Measurements from ENCODE around the gene CERS1.

GRCh38 chr19:18898081-18898606, 2.2 kb upstream of the CERS1 start:
- TF ChIP-seq CTCF (IDR thresholded peaks at IDR 0.05; ENCODE audit: extremely low read depth in 1 of 2, insufficient read depth in 1 of 2, low read depth in 1 of 2, low read length in 2 of 2), result no peak
- TF ChIP-seq POLR2AphosphoS5 (IDR thresholded peaks at IDR 0.05; ENCODE audit: insufficient read depth, low read depth, low read length), result no peak
- no peak for TF ChIP-seq POLR2A (IDR thresholded peaks at IDR 0.05; ENCODE audit: low read depth, low read length)
- no peak for TF ChIP-seq MAX (IDR thresholded peaks at IDR 0.05; ENCODE audit: insufficient read depth, insufficient read length)
- no peak for TF ChIP-seq MYC (IDR thresholded peaks at IDR 0.05; ENCODE audit: low read depth, low read length)

All from endothelial cell of umbilical vein (primary cell).